ENCODE results near the gene HCN1. TPM values are rescaled to one million over a fixed set of nuclear protein-coding genes. Genes with fewer than 3 reads are reported as not detected.
"Not testable (repeated sequence)": the region's sequence is repeated elsewhere in the genome, so short reads cannot be mapped to it uniquely, and the experiment has no call there.

Gene HCN1
- polyA plus RNA-seq, 2 donors, result 0.01 TPM; not detected in 1

- 36 to 50% methylated on average over 2 of the region's 2 CpGs for WGBS, 2 donors
- H3K27ac ChIP-seq (ENCODE audit: low read depth in 2 of 2, low read length in 1 of 2), result no peak overlapping the region
- H3K9me3 ChIP-seq (ENCODE audit: control insufficient read depth in 2 of 2, insufficient read depth in 1 of 2, low read depth in 1 of 2, low read length in 1 of 2), result no peaks in the 10 kb centered on the region
- no peaks in the 10 kb centered on the region for H3K4me1 ChIP-seq (ENCODE audit: control insufficient read depth in 2 of 2, insufficient read depth in 2 of 2, low read length in 1 of 2)
- H3K27me3 ChIP-seq (ENCODE audit: control insufficient read depth in 1 of 2, insufficient read depth in 2 of 2, low read length in 2 of 2), result no peaks in the 10 kb centered on the region
- H3K4me3 ChIP-seq (ENCODE audit: low read depth in 1 of 2, low read length in 2 of 2), result no peak overlapping the region
- H3K36me3 ChIP-seq (ENCODE audit: control insufficient read depth in 2 of 2, insufficient read depth in 2 of 2, low read length in 1 of 2), result no peaks in the 10 kb centered on the region
These were observed 57.1 kb downstream of the HCN1 start for GRCh38 chr5:45639040-45639439.

- H3K9me3 ChIP-seq (ENCODE audit: control insufficient read depth in 2 of 2, insufficient read depth in 1 of 2, low read depth in 1 of 2, low read length in 1 of 2), result no peaks in the 10 kb centered on the region
- H3K4me1 ChIP-seq (ENCODE audit: control insufficient read depth in 2 of 2, insufficient read depth in 2 of 2, low read length in 1 of 2), result no peaks in the 10 kb centered on the region
- 54 to 63% methylated on average over 2 of the region's 2 CpGs for WGBS, 2 donors
- H3K27me3 ChIP-seq (ENCODE audit: control insufficient read depth in 1 of 2, insufficient read depth in 2 of 2, low read length in 2 of 2), result no peaks in the 10 kb centered on the region
- H3K36me3 ChIP-seq (ENCODE audit: control insufficient read depth in 2 of 2, insufficient read depth in 2 of 2, low read length in 1 of 2), result no peaks in the 10 kb centered on the region
- no peak overlapping the region for H3K27ac ChIP-seq (ENCODE audit: low read depth in 2 of 2, low read length in 1 of 2)
- H3K4me3 ChIP-seq (ENCODE audit: low read depth in 1 of 2, low read length in 2 of 2), result no peak overlapping the region
These were observed 69.0 kb downstream of the HCN1 start for GRCh38 chr5:45627076-45627656.

- 26 to 33% methylated on average over 1 of the region's 1 CpG for WGBS, 2 donors
- no peaks in the 10 kb centered on the region for H3K36me3 ChIP-seq (ENCODE audit: control insufficient read depth in 2 of 2, insufficient read depth in 2 of 2, low read length in 1 of 2)
- H3K9me3 ChIP-seq (ENCODE audit: control insufficient read depth in 2 of 2, insufficient read depth in 1 of 2, low read depth in 1 of 2, low read length in 1 of 2), result no peaks in the 10 kb centered on the region
- H3K4me3 ChIP-seq (ENCODE audit: low read depth in 1 of 2, low read length in 2 of 2), result no peak overlapping the region
- H3K27me3 ChIP-seq (ENCODE audit: control insufficient read depth in 1 of 2, insufficient read depth in 2 of 2, low read length in 2 of 2), result no peaks in the 10 kb centered on the region
- no peaks in the 10 kb centered on the region for H3K4me1 ChIP-seq (ENCODE audit: control insufficient read depth in 2 of 2, insufficient read depth in 2 of 2, low read length in 1 of 2)
- no peak overlapping the region for H3K27ac ChIP-seq (ENCODE audit: low read depth in 2 of 2, low read length in 1 of 2)
These were observed 72.3 kb downstream of the HCN1 start for GRCh38 chr5:45623832-45624231.

GRCh38 chr5:45622365-45622764, 73.8 kb downstream of the HCN1 start:
- Histone ChIP-seq H3K27ac (ENCODE audit: low read depth in 2 of 2, low read length in 1 of 2) (no peak overlapping the region), H3K36me3 (ENCODE audit: control insufficient read depth in 2 of 2, insufficient read depth in 2 of 2, low read length in 1 of 2) (no peaks in the 10 kb centered on the region), H3K4me3 (ENCODE audit: low read depth in 1 of 2, low read length in 2 of 2) (no peak overlapping the region), H3K4me1 (ENCODE audit: control insufficient read depth in 2 of 2, insufficient read depth in 2 of 2, low read length in 1 of 2) (no peaks in the 10 kb centered on the region), H3K9me3 (ENCODE audit: control insufficient read depth in 2 of 2, insufficient read depth in 1 of 2, low read depth in 1 of 2, low read length in 1 of 2) (no peaks in the 10 kb centered on the region), H3K27me3 (ENCODE audit: control insufficient read depth in 1 of 2, insufficient read depth in 2 of 2, low read length in 2 of 2) (no peaks in the 10 kb centered on the region)

GRCh38 chr5:45617859-45618416, 78.2 kb downstream of the HCN1 start:
- 61 to 71% methylated on average over 3 of the region's 3 CpGs for WGBS, 2 donors
- Histone ChIP-seq H3K27me3 (ENCODE audit: control insufficient read depth in 1 of 2, insufficient read depth in 2 of 2, low read length in 2 of 2) (no peaks in the 10 kb centered on the region), H3K27ac (ENCODE audit: low read depth in 2 of 2, low read length in 1 of 2) (no peak overlapping the region)

GRCh38 chr5:45609661-45610060, 86.5 kb downstream of the HCN1 start:
- H3K9me3 ChIP-seq (ENCODE audit: control insufficient read depth in 2 of 2, insufficient read depth in 1 of 2, low read depth in 1 of 2, low read length in 1 of 2), result no peaks in the 10 kb centered on the region

More at GRCh38 chr5:45617859-45618416, 78.2 kb downstream of the HCN1 start:
- H3K4me1 ChIP-seq (ENCODE audit: control insufficient read depth in 2 of 2, insufficient read depth in 2 of 2, low read length in 1 of 2), result no peaks in the 10 kb centered on the region
- no peaks in the 10 kb centered on the region for H3K9me3 ChIP-seq (ENCODE audit: control insufficient read depth in 2 of 2, insufficient read depth in 1 of 2, low read depth in 1 of 2, low read length in 1 of 2)
- H3K4me3 ChIP-seq (ENCODE audit: low read depth in 1 of 2, low read length in 2 of 2), result no peak overlapping the region
- no peaks in the 10 kb centered on the region for H3K36me3 ChIP-seq (ENCODE audit: control insufficient read depth in 2 of 2, insufficient read depth in 2 of 2, low read length in 1 of 2)

GRCh38 chr5:45604092-45604491, 92.1 kb downstream of the HCN1 start:
- H3K27ac ChIP-seq (ENCODE audit: low read depth in 2 of 2, low read length in 1 of 2), result no peak overlapping the region
- H3K9me3 ChIP-seq (ENCODE audit: control insufficient read depth in 2 of 2, insufficient read depth in 1 of 2, low read depth in 1 of 2, low read length in 1 of 2), result no peaks in the 10 kb centered on the region
- WGBS, 2 donors, result 31 to 32% methylated on average over 2 of the region's 2 CpGs
- no peaks in the 10 kb centered on the region for H3K27me3 ChIP-seq (ENCODE audit: control insufficient read depth in 1 of 2, insufficient read depth in 2 of 2, low read length in 2 of 2)
- H3K4me3 ChIP-seq (ENCODE audit: low read depth in 1 of 2, low read length in 2 of 2), result no peak overlapping the region
- H3K36me3 ChIP-seq (ENCODE audit: control insufficient read depth in 2 of 2, insufficient read depth in 2 of 2, low read length in 1 of 2), result no peaks in the 10 kb centered on the region
- H3K4me1 ChIP-seq (ENCODE audit: control insufficient read depth in 2 of 2, insufficient read depth in 2 of 2, low read length in 1 of 2), result no peaks in the 10 kb centered on the region

More at GRCh38 chr5:45609661-45610060, 86.5 kb downstream of the HCN1 start:
- no peaks in the 10 kb centered on the region for H3K36me3 ChIP-seq (ENCODE audit: control insufficient read depth in 2 of 2, insufficient read depth in 2 of 2, low read length in 1 of 2)
- no peaks in the 10 kb centered on the region for H3K27me3 ChIP-seq (ENCODE audit: control insufficient read depth in 1 of 2, insufficient read depth in 2 of 2, low read length in 2 of 2)
- 79 to 85% methylated on average over 3 of the region's 3 CpGs for WGBS, 2 donors
- no peaks in the 10 kb centered on the region for H3K4me1 ChIP-seq (ENCODE audit: control insufficient read depth in 2 of 2, insufficient read depth in 2 of 2, low read length in 1 of 2)
- H3K4me3 ChIP-seq (ENCODE audit: low read depth in 1 of 2, low read length in 2 of 2), result no peak overlapping the region
- H3K27ac ChIP-seq (ENCODE audit: low read depth in 2 of 2, low read length in 1 of 2), result no peak overlapping the region

GRCh38 chr5:45601424-45601823, 94.8 kb downstream of the HCN1 start:
- Histone ChIP-seq H3K4me1 (ENCODE audit: control insufficient read depth in 2 of 2, insufficient read depth in 2 of 2, low read length in 1 of 2) (no peaks in the 10 kb centered on the region), H3K36me3 (ENCODE audit: control insufficient read depth in 2 of 2, insufficient read depth in 2 of 2, low read length in 1 of 2) (no peaks in the 10 kb centered on the region), H3K4me3 (ENCODE audit: low read depth in 1 of 2, low read length in 2 of 2) (no peak overlapping the region), H3K27me3 (ENCODE audit: control insufficient read depth in 1 of 2, insufficient read depth in 2 of 2, low read length in 2 of 2) (no peaks in the 10 kb centered on the region), H3K9me3 (ENCODE audit: control insufficient read depth in 2 of 2, insufficient read depth in 1 of 2, low read depth in 1 of 2, low read length in 1 of 2) (no peaks in the 10 kb centered on the region), H3K27ac (ENCODE audit: low read depth in 2 of 2, low read length in 1 of 2) (no peak overlapping the region)
- 39 to 44% methylated on average over 3 of the region's 3 CpGs for WGBS, 2 donors

GRCh38 chr5:45596320-45596719, 99.9 kb downstream of the HCN1 start:
- no peaks in the 10 kb centered on the region for H3K27me3 ChIP-seq (ENCODE audit: control insufficient read depth in 1 of 2, insufficient read depth in 2 of 2, low read length in 2 of 2)
- H3K27ac ChIP-seq (ENCODE audit: low read depth in 2 of 2, low read length in 1 of 2), result no peak overlapping the region
- no peaks in the 10 kb centered on the region for H3K9me3 ChIP-seq (ENCODE audit: control insufficient read depth in 2 of 2, insufficient read depth in 1 of 2, low read depth in 1 of 2, low read length in 1 of 2)
- no peak overlapping the region for H3K4me3 ChIP-seq (ENCODE audit: low read depth in 1 of 2, low read length in 2 of 2)
- no peaks in the 10 kb centered on the region for H3K4me1 ChIP-seq (ENCODE audit: control insufficient read depth in 2 of 2, insufficient read depth in 2 of 2, low read length in 1 of 2)
- no peaks in the 10 kb centered on the region for H3K36me3 ChIP-seq (ENCODE audit: control insufficient read depth in 2 of 2, insufficient read depth in 2 of 2, low read length in 1 of 2)

GRCh38 chr5:45586001-45586400, 110.2 kb downstream of the HCN1 start:
- 72 to 73% methylated on average over 8 of the region's 8 CpGs for WGBS, 2 donors
- H3K27me3 ChIP-seq (ENCODE audit: control insufficient read depth in 1 of 2, insufficient read depth in 2 of 2, low read length in 2 of 2); H3K9me3 ChIP-seq (ENCODE audit: control insufficient read depth in 2 of 2, insufficient read depth in 1 of 2, low read depth in 1 of 2, low read length in 1 of 2); H3K36me3 ChIP-seq (ENCODE audit: control insufficient read depth in 2 of 2, insufficient read depth in 2 of 2, low read length in 1 of 2); H3K27ac ChIP-seq (ENCODE audit: low read depth in 2 of 2, low read length in 1 of 2); H3K4me3 ChIP-seq (ENCODE audit: low read depth in 1 of 2, low read length in 2 of 2); H3K4me1 ChIP-seq (ENCODE audit: control insufficient read depth in 2 of 2, insufficient read depth in 2 of 2, low read length in 1 of 2): not testable (repeated sequence)

Measured in esophagus (tissue), 2 donors.